ENCODE measurements around the gene PRKCH.

DNA sequence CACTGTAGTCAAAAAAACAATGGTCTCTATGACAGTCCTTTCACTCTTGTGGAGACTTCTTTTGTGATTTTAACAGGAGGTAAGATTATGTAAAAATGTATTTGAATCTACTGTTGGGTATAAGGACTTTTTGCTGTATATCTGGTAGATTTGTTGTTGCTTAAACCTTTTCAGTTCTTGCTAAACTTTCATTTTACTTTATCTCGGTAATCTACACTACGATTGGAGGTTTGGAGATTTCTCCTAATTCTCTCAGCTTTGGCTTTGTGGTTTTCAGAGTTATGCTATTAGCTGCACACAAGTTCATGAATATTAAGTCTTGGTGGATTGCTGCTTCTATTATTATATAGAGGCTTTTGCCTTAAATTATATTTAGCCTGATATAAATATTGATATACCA, 257.4 kb downstream of the PRKCH start:
- no peak for TF ChIP-seq CTCF (conservative IDR thresholded peaks at IDR 0.05; ENCODE audit: low read length)
- TF ChIP-seq EZH2phosphoT487 (IDR thresholded peaks at IDR 0.05; ENCODE audit: borderline replicate concordance, low read depth, low read length): no peak
